ENCODE results near the gene SYNE1.

GRCh38 chr6:152298055-152298647 lies 339.0 kb downstream of the SYNE1 start:
- TF ChIP-seq, protein P1, sequence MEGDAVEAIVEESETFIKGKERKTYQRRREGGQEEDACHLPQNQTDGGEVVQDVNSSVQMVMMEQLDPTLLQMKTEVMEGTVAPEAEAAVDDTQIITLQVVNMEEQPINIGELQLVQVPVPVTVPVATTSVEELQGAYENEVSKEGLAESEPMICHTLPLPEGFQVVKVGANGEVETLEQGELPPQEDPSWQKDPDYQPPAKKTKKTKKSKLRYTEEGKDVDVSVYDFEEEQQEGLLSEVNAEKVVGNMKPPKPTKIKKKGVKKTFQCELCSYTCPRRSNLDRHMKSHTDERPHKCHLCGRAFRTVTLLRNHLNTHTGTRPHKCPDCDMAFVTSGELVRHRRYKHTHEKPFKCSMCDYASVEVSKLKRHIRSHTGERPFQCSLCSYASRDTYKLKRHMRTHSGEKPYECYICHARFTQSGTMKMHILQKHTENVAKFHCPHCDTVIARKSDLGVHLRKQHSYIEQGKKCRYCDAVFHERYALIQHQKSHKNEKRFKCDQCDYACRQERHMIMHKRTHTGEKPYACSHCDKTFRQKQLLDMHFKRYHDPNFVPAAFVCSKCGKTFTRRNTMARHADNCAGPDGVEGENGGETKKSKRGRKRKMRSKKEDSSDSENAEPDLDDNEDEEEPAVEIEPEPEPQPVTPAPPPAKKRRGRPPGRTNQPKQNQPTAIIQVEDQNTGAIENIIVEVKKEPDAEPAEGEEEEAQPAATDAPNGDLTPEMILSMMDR (IDR thresholded peaks at IDR 0.05): no peak
- no peak for TF ChIP-seq POLR2A (IDR thresholded peaks at IDR 0.05)

All from heart left ventricle (tissue), 13 donors.